Body of pancreas (tissue), 4 donors: Measurements from ENCODE around the gene SLC9A6. TPM values are rescaled to one million over a fixed set of nuclear protein-coding genes. Genes with fewer than 3 reads are reported as not detected.

Source experiments
- ATAC-seq: fragments of 150-250 bp; one replicate; pipeline ENCODE4 v1.9.1; 2016
- DNase-seq, 4 donors: peaks; one replicate each; pipeline ENCODE4 v3.0.0-alpha.2; 2019
- H3K27ac ChIP-seq, 4 donors: fragments of 200-600 bp; sonication (generic); 1 replicate in 3 of 4; 2 replicates in 1 of 4; pipeline versions ENCODE4 v1.5.1 to v1.6.1; 2016 to 2019; ENCODE audit warnings: mild to moderate bottlenecking in 1 of 4, mixed read lengths in 1 of 4, moderate library complexity in 1 of 4
- H3K27me3 ChIP-seq, 2 donors: fragments of 200-600 bp; sonication (generic); one replicate each; pipeline ENCODE4 v1.6.0; 2016; ENCODE audit warnings: mild to moderate bottlenecking in 1 of 2
- H3K36me3 ChIP-seq, 2 donors: fragments of 200-600 bp; sonication (generic); replicated peaks in 1 of 2; 2 replicates each; pipeline ENCODE4 v1.5.1; 2016; ENCODE audit warnings: low read depth in 2 of 2; ENCODE audit not compliant: insufficient read depth in 1 of 2
- H3K4me1 ChIP-seq: fragments of 200-600 bp; sonication (generic); one replicate; pipeline ENCODE4 v1.6.0; 2016
- H3K4me3 ChIP-seq, 2 donors: fragments of 200-600 bp; sonication (generic); 1 replicate in 1 of 2; 2 replicates in 1 of 2; pipeline ENCODE4 v1.5.1; 2016 to 2019
- H3K9me3 ChIP-seq, 3 donors: fragments of 200-600 bp; sonication (generic); 1 replicate in 2 of 3; 2 replicates in 1 of 3; pipeline ENCODE4 v1.5.1; 2016
- POLR2A ChIP-seq, 3 donors: fragments of 450-650 bp; IDR thresholded peaks; one replicate each; pipeline ENCODE4 v1.6.1; 2016; ENCODE audit warnings: antibody characterized with exemption in 3 of 3, mild to moderate bottlenecking in 2 of 3
- WGBS, 2 donors: methylation state at CpG; one replicate each; pipeline ENCODE4 v1.1.5; 2017; 5-methylcytosine and 5-hydroxymethylcytosine counted together
- intact Hi-C: fragments of 100-400 bp; cut with DNase I; formaldehyde crosslinking; loops from one replicate; pipeline ENCODE4 v1.15.1; 2023
- total RNA-seq, 2 donors: library from RNA; depleted of rRNA; stranded (reverse); fragments of >200 nt; gene quantifications; one replicate each; pipeline ENCODE4 v1.1.0, GENCODE V29; 2016
- TF ChIP-seq, protein P1 (sequence below), 7 experiments: fragments of 450-650 bp in 4 of 7; fragments of 200-600 bp in 3 of 7; sonication (generic) in 3 of 7; IDR thresholded peaks; one replicate each; pipeline ENCODE4 v1.5.1; 2016 to 2019; ENCODE audit warnings: antibody characterized with exemption in 7 of 7

SLC9A6 gene
- total RNA-seq, 2 donors from 2014 or later, result 1.6 to 6.2 TPM

GRCh38 chrX:136051611-136052010 is 66.4 kb downstream of the SLC9A6 start:
- no peak for DNase-seq
- Histone ChIP-seq H3K4me3 (no peak overlapping the region), H3K9me3 (no peaks in the 10 kb centered on the region), H3K27me3 (no peaks in the 10 kb centered on the region), H3K27ac (no peak overlapping the region), H3K36me3 (no peaks in the 10 kb centered on the region), H3K4me1 (no peaks in the 10 kb centered on the region)
- TF ChIP-seq, protein P1, sequence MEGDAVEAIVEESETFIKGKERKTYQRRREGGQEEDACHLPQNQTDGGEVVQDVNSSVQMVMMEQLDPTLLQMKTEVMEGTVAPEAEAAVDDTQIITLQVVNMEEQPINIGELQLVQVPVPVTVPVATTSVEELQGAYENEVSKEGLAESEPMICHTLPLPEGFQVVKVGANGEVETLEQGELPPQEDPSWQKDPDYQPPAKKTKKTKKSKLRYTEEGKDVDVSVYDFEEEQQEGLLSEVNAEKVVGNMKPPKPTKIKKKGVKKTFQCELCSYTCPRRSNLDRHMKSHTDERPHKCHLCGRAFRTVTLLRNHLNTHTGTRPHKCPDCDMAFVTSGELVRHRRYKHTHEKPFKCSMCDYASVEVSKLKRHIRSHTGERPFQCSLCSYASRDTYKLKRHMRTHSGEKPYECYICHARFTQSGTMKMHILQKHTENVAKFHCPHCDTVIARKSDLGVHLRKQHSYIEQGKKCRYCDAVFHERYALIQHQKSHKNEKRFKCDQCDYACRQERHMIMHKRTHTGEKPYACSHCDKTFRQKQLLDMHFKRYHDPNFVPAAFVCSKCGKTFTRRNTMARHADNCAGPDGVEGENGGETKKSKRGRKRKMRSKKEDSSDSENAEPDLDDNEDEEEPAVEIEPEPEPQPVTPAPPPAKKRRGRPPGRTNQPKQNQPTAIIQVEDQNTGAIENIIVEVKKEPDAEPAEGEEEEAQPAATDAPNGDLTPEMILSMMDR (IDR thresholded peaks at IDR 0.05), result no peak
- no peak for TF ChIP-seq POLR2A (IDR thresholded peaks at IDR 0.05)
- 54 to 61% methylated on average over 3 of the region's 3 CpGs for WGBS, 2 donors
- no peak for ATAC-seq
- intact Hi-C loops, result no loop called here

DNA sequence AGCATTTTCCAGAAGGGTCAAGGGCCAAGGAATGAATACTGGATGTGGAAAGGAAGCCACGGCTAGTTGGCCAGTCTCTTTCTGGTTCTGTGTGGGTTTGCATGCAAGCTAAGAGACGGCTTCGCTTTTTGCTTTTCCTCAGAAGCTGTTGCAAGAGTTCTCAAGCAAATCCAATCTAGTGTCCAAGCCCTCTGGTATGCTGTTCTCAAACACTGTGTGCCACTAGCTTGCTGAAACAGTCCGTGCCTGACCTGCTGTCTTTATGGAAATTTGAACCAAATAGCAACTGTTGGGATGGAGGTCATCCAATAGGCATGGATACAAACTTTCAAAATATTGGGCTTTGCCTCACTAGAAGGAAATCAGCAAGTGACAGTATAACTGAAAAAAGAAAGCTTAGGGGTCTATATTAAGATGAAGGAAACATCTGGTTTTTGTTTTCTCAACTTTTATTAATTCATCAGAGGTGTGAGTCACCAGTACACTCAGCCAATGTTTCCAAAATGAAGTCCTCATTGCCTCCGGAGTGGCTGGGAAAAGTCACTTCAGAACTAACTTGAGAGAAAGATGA is 70.5 kb downstream of the SLC9A6 start:
- Histone ChIP-seq H3K4me3 (no peak overlapping the region), H3K27ac (no peak overlapping the region), H3K9me3 (no peaks in the 10 kb centered on the region), H3K36me3 (no peaks in the 10 kb centered on the region), H3K4me1 (no peaks in the 10 kb centered on the region), H3K27me3 (no peaks in the 10 kb centered on the region)
- 69 to 72% methylated on average over 5 of the region's 5 CpGs for WGBS, 2 donors
- TF ChIP-seq, protein P1 (IDR thresholded peaks at IDR 0.05), result no peak
- TF ChIP-seq POLR2A (IDR thresholded peaks at IDR 0.05), result no peak
- intact Hi-C loops, result no loop called here
- DNase-seq, result peak in 2 of 4 donors; percentile 12 to 18
- peak; percentile 27 for ATAC-seq

DNA sequence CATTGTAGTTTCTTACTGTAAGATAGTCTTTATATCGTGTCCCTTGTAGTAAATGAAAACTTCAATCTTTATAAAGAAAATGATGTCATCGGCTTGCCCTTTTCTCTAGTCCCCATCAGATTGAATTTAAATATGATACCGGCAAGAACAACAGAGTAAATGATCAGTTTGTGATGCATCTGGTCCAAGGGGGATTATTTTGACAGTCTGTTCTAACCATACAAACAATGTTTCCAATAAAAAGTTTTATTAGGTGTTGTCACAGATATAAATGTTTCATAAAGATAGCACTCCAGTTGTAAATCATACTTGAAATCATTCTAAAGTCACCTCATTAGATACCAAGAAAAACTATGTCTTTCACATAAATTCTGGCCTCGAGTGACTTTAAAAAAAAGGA is 72.3 kb downstream of the SLC9A6 start:
- no peak overlapping the region for H3K27ac ChIP-seq
- H3K36me3 ChIP-seq, result no peaks in the 10 kb centered on the region
- no peak for TF ChIP-seq POLR2A (IDR thresholded peaks at IDR 0.05)
- TF ChIP-seq, protein P1 (IDR thresholded peaks at IDR 0.05), result no peak
- no peak for DNase-seq
- intact Hi-C loops, result no loop called here
- no peaks in the 10 kb centered on the region for H3K9me3 ChIP-seq
- WGBS, 2 donors, result 61 to 71% methylated on average over 4 of the region's 4 CpGs
- ATAC-seq, result no peak
- H3K4me3 ChIP-seq, result no peak overlapping the region
- no peaks in the 10 kb centered on the region for H3K27me3 ChIP-seq
- no peaks in the 10 kb centered on the region for H3K4me1 ChIP-seq

- ATAC-seq (no peak), DNase-seq (no peak)
- H3K4me1 ChIP-seq, result no peaks in the 10 kb centered on the region
- H3K4me3 ChIP-seq, result no peak overlapping the region
- WGBS, 2 donors, result 71 to 73% methylated on average over 2 of the region's 2 CpGs
- H3K9me3 ChIP-seq, result no peaks in the 10 kb centered on the region
- TF ChIP-seq, protein P1 (IDR thresholded peaks at IDR 0.05), result no peak
- no peak for TF ChIP-seq POLR2A (IDR thresholded peaks at IDR 0.05)
- intact Hi-C loops, result no loop called here
- no peak overlapping the region for H3K27ac ChIP-seq
- no peaks in the 10 kb centered on the region for H3K36me3 ChIP-seq
- no peaks in the 10 kb centered on the region for H3K27me3 ChIP-seq
Measured at GRCh38 chrX:136059350-136059749, 74.1 kb downstream of the SLC9A6 start.

- ATAC-seq (no peak), DNase-seq (no peak)
- intact Hi-C loops, result no loop called here
- Histone ChIP-seq H3K4me1 (no peaks in the 10 kb centered on the region), H3K9me3 (no peaks in the 10 kb centered on the region), H3K36me3 (no peaks in the 10 kb centered on the region), H3K4me3 (no peak overlapping the region), H3K27ac (no peak overlapping the region), H3K27me3 (no peaks in the 10 kb centered on the region)
- TF ChIP-seq POLR2A (IDR thresholded peaks at IDR 0.05), result no peak
- TF ChIP-seq, protein P1 (IDR thresholded peaks at IDR 0.05), result no peak
- WGBS, 2 donors, result 30 to 58% methylated on average over 2 to 4 of the region's 8 CpGs
Measured at GRCh38 chrX:136061286-136061685, 76.1 kb downstream of the SLC9A6 start.
